Measurements from ENCODE around the gene PHF12.

The PHF12 gene

GRCh38 chr17:28910534-28910933 lies 40.8 kb downstream of the PHF12 start:
- no peak overlapping the region for H3K4me3 ChIP-seq (ENCODE audit: low read depth, low read length, poor library complexity, severe bottlenecking)
- H3K9ac ChIP-seq (ENCODE audit: low read length), result no peak overlapping the region
- H4K20me1 ChIP-seq (ENCODE audit: insufficient read depth, low read length), result no peaks in the 10 kb centered on the region
- H3K9me3 ChIP-seq (ENCODE audit: low read length), result no peaks in the 10 kb centered on the region
- no peaks in the 10 kb centered on the region for H3K9me2 ChIP-seq (ENCODE audit: low read depth, low read length)
- H3F3A ChIP-seq (ENCODE audit: insufficient read depth, low read length), result 0 out of 2 replicates have a peak, but pooled peaks cover under 1% of the 10 kb centered on the region
- H3K27ac ChIP-seq (ENCODE audit: low read depth, low read length, poor library complexity, severe bottlenecking), result no peak overlapping the region
- peaks cover 95% of the 10 kb centered on the region for H3K36me3 ChIP-seq (ENCODE audit: insufficient read depth, low read length)
- no peaks in the 10 kb centered on the region for H3K79me2 ChIP-seq (ENCODE audit: insufficient read depth, low read length)
- no peaks in the 10 kb centered on the region for H3K4me1 ChIP-seq (ENCODE audit: insufficient read depth, low read length, severe bottlenecking)
- H3K4me2 ChIP-seq (ENCODE audit: low read length), result no peak overlapping the region
- no peak overlapping the region for H2AFZ ChIP-seq (ENCODE audit: low read length)
- no peaks in the 10 kb centered on the region for H3K27me3 ChIP-seq (ENCODE audit: insufficient read depth, low read length)
- no peak for TF ChIP-seq CTCF (IDR thresholded peaks at IDR 0.05; ENCODE audit: low read length)
- no peak for TF ChIP-seq EZH2 (IDR thresholded peaks at IDR 0.05; ENCODE audit: borderline replicate concordance, low read length)

- no peaks in the 10 kb centered on the region for H3K79me2 ChIP-seq (ENCODE audit: insufficient read depth, low read length)
- H3K36me3 ChIP-seq (ENCODE audit: insufficient read depth, low read length), result peaks cover 79% of the 10 kb centered on the region
- no peaks in the 10 kb centered on the region for H3K9me2 ChIP-seq (ENCODE audit: low read depth, low read length)
- TF ChIP-seq EZH2 (IDR thresholded peaks at IDR 0.05; ENCODE audit: borderline replicate concordance, low read length) (no peak), CTCF (IDR thresholded peaks at IDR 0.05; ENCODE audit: low read length) (no peak)
- H3F3A ChIP-seq (ENCODE audit: insufficient read depth, low read length), result peaks cover 5% of the 10 kb centered on the region; the same call in 1 of the 2 replicates
- no peak overlapping the region for H3K9ac ChIP-seq (ENCODE audit: low read length)
- H2AFZ ChIP-seq (ENCODE audit: low read length), result no peak overlapping the region
- no peaks in the 10 kb centered on the region for H4K20me1 ChIP-seq (ENCODE audit: insufficient read depth, low read length)
- no peak overlapping the region for H3K4me2 ChIP-seq (ENCODE audit: low read length)
- H3K4me1 ChIP-seq (ENCODE audit: insufficient read depth, low read length, severe bottlenecking), result no peaks in the 10 kb centered on the region
- no peaks in the 10 kb centered on the region for H3K27me3 ChIP-seq (ENCODE audit: insufficient read depth, low read length)
- no peak overlapping the region for H3K4me3 ChIP-seq (ENCODE audit: low read depth, low read length, poor library complexity, severe bottlenecking)
- H3K27ac ChIP-seq (ENCODE audit: low read depth, low read length, poor library complexity, severe bottlenecking), result no peak overlapping the region
- no peaks in the 10 kb centered on the region for H3K9me3 ChIP-seq (ENCODE audit: low read length)
These were observed 42.6 kb downstream of the PHF12 start for GRCh38 chr17:28908640-28909167.

GRCh38 chr17:28907709-28908475 lies 43.4 kb downstream of the PHF12 start:
- Histone ChIP-seq H3K27me3 (ENCODE audit: insufficient read depth, low read length) (no peaks in the 10 kb centered on the region), H3K36me3 (ENCODE audit: insufficient read depth, low read length) (peaks cover 71% of the 10 kb centered on the region), H3K4me1 (ENCODE audit: insufficient read depth, low read length, severe bottlenecking) (peaks cover 6% of the 10 kb centered on the region), H2AFZ (ENCODE audit: low read length) (no peak overlapping the region), H3K9ac (ENCODE audit: low read length) (no peak overlapping the region), H3K4me3 (ENCODE audit: low read depth, low read length, poor library complexity, severe bottlenecking) (no peak overlapping the region), H3F3A (ENCODE audit: insufficient read depth, low read length) (peaks cover 5% of the 10 kb centered on the region; the same call in 1 of the 2 replicates), H3K79me2 (ENCODE audit: insufficient read depth, low read length) (no peaks in the 10 kb centered on the region), H3K4me2 (ENCODE audit: low read length) (no peak overlapping the region), H3K27ac (ENCODE audit: low read depth, low read length, poor library complexity, severe bottlenecking) (no peak overlapping the region), H3K9me3 (ENCODE audit: low read length) (no peaks in the 10 kb centered on the region), H3K9me2 (ENCODE audit: low read depth, low read length) (no peaks in the 10 kb centered on the region), H4K20me1 (ENCODE audit: insufficient read depth, low read length) (no peaks in the 10 kb centered on the region)
- TF ChIP-seq EZH2 (IDR thresholded peaks at IDR 0.05; ENCODE audit: borderline replicate concordance, low read length) (no peak), CTCF (IDR thresholded peaks at IDR 0.05; ENCODE audit: low read length) (no peak)
